Measurements from ENCODE around the gene C4orf36. TPM values are rescaled to one million over a fixed set of nuclear protein-coding genes. Genes with fewer than 3 reads are reported as not detected.

The C4orf36 gene
- total and polyA plus RNA-seq, 2 donors (not counting 3 experiments of a cell fraction or from before 2014, with no cell fraction given), result 0.66 TPM; not detected in 1

DNA sequence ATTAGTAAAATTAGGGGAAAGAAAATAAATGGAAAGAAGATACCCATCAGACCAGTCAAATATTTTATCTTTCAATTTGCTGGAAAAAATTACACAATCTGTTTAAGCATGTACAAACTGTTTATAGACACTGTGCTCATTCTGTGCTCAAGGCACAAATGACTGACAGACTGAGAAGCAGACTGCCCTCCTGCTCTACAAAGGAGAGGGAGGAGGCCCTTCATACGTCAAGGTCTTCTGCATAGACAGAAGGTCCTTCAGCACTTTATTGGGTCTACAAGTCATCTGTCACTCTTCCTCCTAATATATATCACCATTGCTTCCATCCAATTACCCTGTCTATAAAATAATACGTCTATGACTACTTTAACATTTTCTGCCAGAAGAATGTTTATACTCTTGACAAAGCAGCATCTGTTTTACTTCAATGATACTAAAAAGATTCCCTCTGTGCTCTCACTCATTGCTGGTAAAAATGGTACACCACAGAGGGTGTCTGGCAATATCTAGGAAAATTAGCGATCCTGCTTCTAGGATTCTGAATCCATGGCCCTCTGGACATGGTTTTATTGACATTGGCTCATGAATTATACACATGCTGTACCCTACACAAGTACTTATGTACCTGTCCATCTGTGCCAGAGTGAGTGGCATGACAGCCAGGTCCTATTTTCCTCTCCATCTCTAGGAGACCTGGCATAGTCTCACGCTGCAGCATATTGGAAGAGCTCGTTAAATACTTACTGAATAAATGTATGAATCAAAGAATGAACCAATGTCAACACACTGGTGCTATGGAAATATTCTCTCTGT lies 54.3 kb downstream of the C4orf36 start:
- Histone ChIP-seq H3K9ac (replicated peaks; ENCODE audit: extremely low read depth, insufficient read depth, low read length) (no peak overlapping the region), H3K36me3 (ENCODE audit: control insufficient read depth in 2 of 2, extremely low read depth in 1 of 2, insufficient read depth in 2 of 2, low read length in 2 of 2) (no peaks in the 10 kb centered on the region), H3K27ac (ENCODE audit: insufficient read depth, low read depth, low read length) (no peak overlapping the region), H3K4me3 (replicated peaks in 1 of 3; ENCODE audit: insufficient read depth in 1 of 3, low read depth in 1 of 3, low read length in 3 of 3) (no peak overlapping the region), H2AFZ (ENCODE audit: low read depth, low read length) (no peak overlapping the region), H3K79me2 (ENCODE audit: control insufficient read depth, insufficient read depth, low read length) (no peaks in the 10 kb centered on the region), H3K9me1 (replicated peaks; ENCODE audit: control insufficient read depth, extremely low read depth, insufficient read depth, low read length) (no peaks in the 10 kb centered on the region), H4K20me1 (replicated peaks; ENCODE audit: control insufficient read depth, extremely low read depth, insufficient read depth, low read length) (no peaks in the 10 kb centered on the region), H3K4me1 (ENCODE audit: control insufficient read depth, extremely low read depth, insufficient read depth, low read length) (no peaks in the 10 kb centered on the region), H3K27me3 (ENCODE audit: control insufficient read depth in 2 of 2, insufficient read depth in 2 of 2, low read length in 2 of 2) (no peaks in the 10 kb centered on the region), H3K9me3 (replicated peaks; ENCODE audit: control insufficient read depth, insufficient read depth, low read length) (no peaks in the 10 kb centered on the region), H3K4me2 (ENCODE audit: insufficient read depth, low read length) (no peak overlapping the region)
- FAIRE-seq (no peak), DNase-seq (ENCODE audit: low read depth, low spot score) (no peak)
- dilution Hi-C loops (cut with MboI; ENCODE audit: extremely low pct_ligation_motif_present, low sequenced_read_pairs), result no loop called here
- intact Hi-C loops (cut with micrococcal nuclease), result no loop called here
- no TSS peak for BruUV-seq (replicated peaks)
- TF ChIP-seq, protein P1, sequence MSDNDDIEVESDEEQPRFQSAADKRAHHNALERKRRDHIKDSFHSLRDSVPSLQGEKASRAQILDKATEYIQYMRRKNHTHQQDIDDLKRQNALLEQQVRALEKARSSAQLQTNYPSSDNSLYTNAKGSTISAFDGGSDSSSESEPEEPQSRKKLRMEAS (IDR thresholded peaks at IDR 0.05; ENCODE audit: insufficient read depth, insufficient read length), result no peak
- no peak for TF ChIP-seq JUN (IDR thresholded peaks at IDR 0.05; ENCODE audit: borderline replicate concordance, insufficient read depth, insufficient read length, low read depth)
- no peak for TF ChIP-seq FOS (IDR thresholded peaks at IDR 0.05; ENCODE audit: borderline replicate concordance, insufficient read depth, low read length)
- TF ChIP-seq EZH2 (IDR thresholded peaks at IDR 0.05; ENCODE audit: borderline replicate concordance, low read depth, low read length, severe bottlenecking), result no peak
- TF ChIP-seq POLR2A (IDR thresholded peaks at IDR 0.05; ENCODE audit: low read depth, low read length), result no peak
- no peak for TF ChIP-seq MYC (IDR thresholded peaks at IDR 0.05; ENCODE audit: low read depth, low read length)
- TF ChIP-seq POLR2AphosphoS5 (IDR thresholded peaks at IDR 0.05; ENCODE audit: insufficient read depth, low read depth, low read length), result no peak
- TF ChIP-seq, protein P2, sequence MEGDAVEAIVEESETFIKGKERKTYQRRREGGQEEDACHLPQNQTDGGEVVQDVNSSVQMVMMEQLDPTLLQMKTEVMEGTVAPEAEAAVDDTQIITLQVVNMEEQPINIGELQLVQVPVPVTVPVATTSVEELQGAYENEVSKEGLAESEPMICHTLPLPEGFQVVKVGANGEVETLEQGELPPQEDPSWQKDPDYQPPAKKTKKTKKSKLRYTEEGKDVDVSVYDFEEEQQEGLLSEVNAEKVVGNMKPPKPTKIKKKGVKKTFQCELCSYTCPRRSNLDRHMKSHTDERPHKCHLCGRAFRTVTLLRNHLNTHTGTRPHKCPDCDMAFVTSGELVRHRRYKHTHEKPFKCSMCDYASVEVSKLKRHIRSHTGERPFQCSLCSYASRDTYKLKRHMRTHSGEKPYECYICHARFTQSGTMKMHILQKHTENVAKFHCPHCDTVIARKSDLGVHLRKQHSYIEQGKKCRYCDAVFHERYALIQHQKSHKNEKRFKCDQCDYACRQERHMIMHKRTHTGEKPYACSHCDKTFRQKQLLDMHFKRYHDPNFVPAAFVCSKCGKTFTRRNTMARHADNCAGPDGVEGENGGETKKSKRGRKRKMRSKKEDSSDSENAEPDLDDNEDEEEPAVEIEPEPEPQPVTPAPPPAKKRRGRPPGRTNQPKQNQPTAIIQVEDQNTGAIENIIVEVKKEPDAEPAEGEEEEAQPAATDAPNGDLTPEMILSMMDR (IDR thresholded peaks at IDR 0.05; ENCODE audit: extremely low read depth in 1 of 2, insufficient read depth in 1 of 2, low read depth in 1 of 2, low read length in 2 of 2), result no peak
- TF ChIP-seq GATA2 (IDR thresholded peaks at IDR 0.05; ENCODE audit: insufficient read depth, insufficient read length, low read depth, low read length), result no peak
- POLR2A ChIA-PET, result no interaction called here
- CTCF ChIA-PET, result no interaction called here
